HFFc6 (cell line): ENCODE data around the gene SERINC4. TPM values are rescaled to one million over a fixed set of nuclear protein-coding genes. Genes with fewer than 3 reads are reported as not detected.
A peak's percentile ranks its signal among the peaks of the same experiment; 100 is the strongest.

Experiments
- DNase-seq: peaks from one replicate; pipeline ENCODE4 v3.0.0-alpha.2; 2018
- H3K27ac Mint-ChIP-seq: 2 replicates; pipeline ENCODE4 v1.8.0; 2020; ENCODE audit warnings: mild to moderate bottlenecking, mixed read lengths
- H3K27me3 Mint-ChIP-seq: 2 replicates; pipeline ENCODE4 v1.8.0; 2021; ENCODE audit warnings: mild to moderate bottlenecking, moderate library complexity, mixed read lengths; ENCODE audit not compliant: insufficient read depth
- H3K36me3 Mint-ChIP-seq: 2 replicates; pipeline ENCODE4 v1.8.0; 2021; ENCODE audit warnings: low read depth, mixed read lengths
- H3K4me1 Mint-ChIP-seq: 2 replicates; pipeline ENCODE4 v1.8.0; 2020; ENCODE audit warnings: low read depth, mixed read lengths
- H3K4me3 Mint-ChIP-seq: 2 replicates; pipeline ENCODE4 v1.8.0; 2020; ENCODE audit warnings: mild to moderate bottlenecking, moderate library complexity, mixed read lengths
- H3K9me3 Mint-ChIP-seq: 2 replicates; pipeline ENCODE4 v1.8.0; 2020; ENCODE audit warnings: mild to moderate bottlenecking, mixed read lengths
- CTCF ChIP-seq: fragments of 200-600 bp; sonication (generic); IDR thresholded peaks from 2 replicates; pipeline ENCODE4 v1.5.0; 2021; ENCODE audit warnings: antibody characterized with exemption, mild to moderate bottlenecking
- total RNA-seq, 6 experiments: library from RNA; stranded (reverse); fragmentation: NEBNext Ultra II Directional; extraction: Animal tissue kit (Norgen Biotek cat#: 25700); gene quantifications; 2 replicates in 1 of 6; 3 replicates in 5 of 6; pipeline ENCODE4 v1.2.3, GENCODE V29; 2021

The SERINC4 gene
- total RNA-seq, 6 experiments from 2014 or later = 0.07 to 0.11 (median 0.09) TPM; not detected in 3

GRCh38 chr15:43776718-43777266 lies 23.2 kb downstream of the SERINC4 start, which contains the start of gene ELL3:
ELL3 (minus strand) TSS chr15:43776966; CDS start chr15:43776901, 65 bp downstream.
- Mint-ChIP-seq H3K4me3 (peak within 1 kb of the TSS; percentile 93), H3K27ac (peak within 1 kb of the TSS; percentile 92)
- DNase-seq = peak; percentile 45

GRCh38 chr15:43776101-43776717 lies 23.8 kb downstream of the SERINC4 start:
- no peak for DNase-seq
- peaks cover 15% of the 10 kb centered on the region for H3K4me1 Mint-ChIP-seq
- peaks cover 11% of the 10 kb centered on the region; the same call in 1 of the 2 replicates for H3K36me3 Mint-ChIP-seq
- TF ChIP-seq CTCF = no peak
- H3K4me3 Mint-ChIP-seq = peak overlapping the region; percentile 93
- no peak overlapping the region for H3K27ac Mint-ChIP-seq
- no peaks in the 10 kb centered on the region for H3K9me3 Mint-ChIP-seq
- H3K27me3 Mint-ChIP-seq = no peaks in the 10 kb centered on the region

More at GRCh38 chr15:43776718-43777266, 23.2 kb downstream of the SERINC4 start, which contains the start of gene ELL3:
- peaks cover 15% of the 10 kb centered on the region for H3K4me1 Mint-ChIP-seq
- peaks cover 8% of the 10 kb centered on the region; the same call in 1 of the 2 replicates for H3K36me3 Mint-ChIP-seq
- TF ChIP-seq CTCF = no peak
- H3K27me3 Mint-ChIP-seq = no peaks in the 10 kb centered on the region
- no peaks in the 10 kb centered on the region for H3K9me3 Mint-ChIP-seq

- no peaks in the 10 kb centered on the region for H3K9me3 Mint-ChIP-seq
- peak; percentile 72 for DNase-seq
- H3K4me1 Mint-ChIP-seq = peaks cover 15% of the 10 kb centered on the region
- peaks cover 16% of the 10 kb centered on the region; the same call in 1 of the 2 replicates for H3K36me3 Mint-ChIP-seq
- TF ChIP-seq CTCF = peak; percentile 74
- no peak overlapping the region for H3K4me3 Mint-ChIP-seq
- H3K27me3 Mint-ChIP-seq = no peaks in the 10 kb centered on the region
- H3K27ac Mint-ChIP-seq = peak overlapping the region; percentile 33; the same call in 1 of the 2 replicates
Measured at GRCh38 chr15:43775411-43775965, 24.5 kb downstream of the SERINC4 start.

GRCh38 chr15:43774062-43774461 lies 26.0 kb downstream of the SERINC4 start:
- H3K4me3 Mint-ChIP-seq = no peak overlapping the region
- H3K4me1 Mint-ChIP-seq = peaks cover 15% of the 10 kb centered on the region
- TF ChIP-seq CTCF = no peak
- no peaks in the 10 kb centered on the region for H3K27me3 Mint-ChIP-seq
- no peaks in the 10 kb centered on the region for H3K9me3 Mint-ChIP-seq
- no peak for DNase-seq
- no peak overlapping the region for H3K27ac Mint-ChIP-seq
- peaks cover 24% of the 10 kb centered on the region; the same call in 1 of the 2 replicates for H3K36me3 Mint-ChIP-seq

GRCh38 chr15:43772624-43773023 lies 27.4 kb downstream of the SERINC4 start:
- TF ChIP-seq CTCF = no peak
- Mint-ChIP-seq H3K27me3 (no peaks in the 10 kb centered on the region), H3K4me3 (no peak overlapping the region), H3K27ac (no peak overlapping the region), H3K36me3 (peaks cover 24% of the 10 kb centered on the region; the same call in 1 of the 2 replicates), H3K4me1 (peaks cover 13% of the 10 kb centered on the region), H3K9me3 (no peaks in the 10 kb centered on the region)
- DNase-seq = no peak
